ENCODE results near the gene PRPH.
"Not testable (repeated sequence)": the region's sequence is repeated elsewhere in the genome, so short reads cannot be mapped to it uniquely, and the experiment has no call there.

PRPH gene

GRCh38 chr12:49279706-49280159, 15.2 kb upstream of the PRPH start:
- no peak for ATAC-seq

GRCh38 chr12:49280545-49280944, 14.4 kb upstream of the PRPH start:
- ATAC-seq: not testable (repeated sequence)

More at GRCh38 chr12:49279706-49280159, 15.2 kb upstream of the PRPH start:
- TF ChIP-seq ZFP30 (CRISPR knock-in tag; IDR thresholded peaks at IDR 0.05): no peak
- no peak for TF ChIP-seq ZFP3 (CRISPR knock-in tag; IDR thresholded peaks at IDR 0.05)

- TF ChIP-seq ESRRG (CRISPR knock-in tag; IDR thresholded peaks at IDR 0.05): no peak
Observed at GRCh38 chr12:49282302-49282701, 12.6 kb upstream of the PRPH start.

GRCh38 chr12:49282740-49283375, 12.1 kb upstream of the PRPH start:
- not testable (repeated sequence) for ATAC-seq

More at GRCh38 chr12:49282302-49282701, 12.6 kb upstream of the PRPH start:
- no peak for ATAC-seq

GRCh38 chr12:49283541-49284429, 11.2 kb upstream of the PRPH start:
- peak; percentile 50; the same call in 2 of the 3 replicates for ATAC-seq
- TF ChIP-seq CSRNP3 (CRISPR knock-in tag; IDR thresholded peaks at IDR 0.05) (no peak), BACH2 (CRISPR knock-in tag; IDR thresholded peaks at IDR 0.05; ENCODE audit: borderline replicate concordance) (no peak), POU6F1 (CRISPR knock-in tag; IDR thresholded peaks at IDR 0.05; ENCODE audit: borderline replicate concordance, low read depth) (no peak), ARNTL (CRISPR knock-in tag; IDR thresholded peaks at IDR 0.05; ENCODE audit: borderline replicate concordance, low read depth) (no peak), CREB5 (CRISPR knock-in tag; IDR thresholded peaks at IDR 0.05; ENCODE audit: low read depth) (no peak), ESRRG (CRISPR knock-in tag; IDR thresholded peaks at IDR 0.05) (no peak), RARB (CRISPR knock-in tag; IDR thresholded peaks at IDR 0.05) (no peak), ZFP30 (CRISPR knock-in tag; IDR thresholded peaks at IDR 0.05) (no peak), PATZ1 (CRISPR knock-in tag; IDR thresholded peaks at IDR 0.05; ENCODE audit: borderline replicate concordance) (no peak), ZNF8 (CRISPR knock-in tag; IDR thresholded peaks at IDR 0.05) (no peak), ZFP3 (CRISPR knock-in tag; IDR thresholded peaks at IDR 0.05) (no peak), ZNF565 (CRISPR knock-in tag; conservative IDR thresholded peaks at IDR 0.05; ENCODE audit: low read depth) (no peak), TSHZ2 (CRISPR knock-in tag; IDR thresholded peaks at IDR 0.05) (no peak), SNAI2 (CRISPR knock-in tag; IDR thresholded peaks at IDR 0.05) (no peak), PPARA (CRISPR knock-in tag; IDR thresholded peaks at IDR 0.05; ENCODE audit: borderline replicate concordance) (no peak), GLIS3 (CRISPR knock-in tag; IDR thresholded peaks at IDR 0.05) (no peak), CSDC2 (CRISPR knock-in tag; IDR thresholded peaks at IDR 0.05) (no peak), ZC3H10 (CRISPR knock-in tag; IDR thresholded peaks at IDR 0.05) (no peak), TCF4 (CRISPR knock-in tag; IDR thresholded peaks at IDR 0.05; ENCODE audit: borderline replicate concordance) (no peak)
